Measurements from ENCODE around the gene ERICH2.

Gene ERICH2

GRCh38 chr2:170818036-170818751, 48.0 kb downstream of the ERICH2 start:
- no peak for DNase-seq

- no peak for DNase-seq
Observed at GRCh38 chr2:170818752-170819470, 48.7 kb downstream of the ERICH2 start.

GRCh38 chr2:170819680-170820664, 49.8 kb downstream of the ERICH2 start:
- DNase-seq, result no peak

- DNase-seq, result no peak
Observed at GRCh38 chr2:170820757-170821530, 50.8 kb downstream of the ERICH2 start.

GRCh38 chr2:170821531-170822289, 51.5 kb downstream of the ERICH2 start:
- DNase-seq, result no peak

- no peak for DNase-seq
Observed at GRCh38 chr2:170822290-170823087, 52.3 kb downstream of the ERICH2 start.

- DNase-seq, result no peak
Observed at GRCh38 chr2:170823088-170823897, 53.1 kb downstream of the ERICH2 start.

GRCh38 chr2:170823898-170824215, 53.7 kb downstream of the ERICH2 start:
- no peak for DNase-seq

GRCh38 chr2:170824526-170825015, 54.4 kb downstream of the ERICH2 start:
- no peak for DNase-seq

- no peak for DNase-seq
Observed at GRCh38 chr2:170827841-170828532, 57.8 kb downstream of the ERICH2 start.

GRCh38 chr2:170828533-170828916, 58.3 kb downstream of the ERICH2 start:
- DNase-seq, result no peak

GRCh38 chr2:170829036-170829435, 58.9 kb downstream of the ERICH2 start:
- DNase-seq, result no peak

GRCh38 chr2:170830166-170830565, 60.0 kb downstream of the ERICH2 start:
- no peak for DNase-seq

- no peak for DNase-seq
Observed at GRCh38 chr2:170831115-170831514, 60.9 kb downstream of the ERICH2 start.

GRCh38 chr2:170836027-170836426, 65.8 kb downstream of the ERICH2 start:
- no peak for DNase-seq

- no peak for DNase-seq
Observed at GRCh38 chr2:170840717-170841210, 70.6 kb downstream of the ERICH2 start.

- DNase-seq, result no peak
Observed at GRCh38 chr2:170842785-170843184, 72.6 kb downstream of the ERICH2 start.

GRCh38 chr2:170843656-170844055, 73.5 kb downstream of the ERICH2 start:
- no peak for DNase-seq

- DNase-seq, result no peak
Observed at GRCh38 chr2:170845343-170845742, 75.2 kb downstream of the ERICH2 start.

Measured in stimulated activated naive CD4-positive, alpha-beta T cell treated with Interleukin-2 at 50 U/mL for 16 hours (primary cell).